Stimulated activated CD8-positive, alpha-beta memory T cell treated with anti-CD3 and anti-CD28 coated beads, Interleukin-2, amount 100 ng/mL, for 48 hours (primary cell): ENCODE results near the gene SIAH3.
"Not testable (repeated sequence)": the region's sequence is repeated elsewhere in the genome, so short reads cannot be mapped to it uniquely, and the experiment has no call there.

Experiments used
- DNase-seq, 2 donors: peaks; one replicate each; pipeline ENCODE4 v3.0.0-alpha.2; 2020; ENCODE audit warnings: low read depth in 2 of 2

The SIAH3 gene

DNA sequence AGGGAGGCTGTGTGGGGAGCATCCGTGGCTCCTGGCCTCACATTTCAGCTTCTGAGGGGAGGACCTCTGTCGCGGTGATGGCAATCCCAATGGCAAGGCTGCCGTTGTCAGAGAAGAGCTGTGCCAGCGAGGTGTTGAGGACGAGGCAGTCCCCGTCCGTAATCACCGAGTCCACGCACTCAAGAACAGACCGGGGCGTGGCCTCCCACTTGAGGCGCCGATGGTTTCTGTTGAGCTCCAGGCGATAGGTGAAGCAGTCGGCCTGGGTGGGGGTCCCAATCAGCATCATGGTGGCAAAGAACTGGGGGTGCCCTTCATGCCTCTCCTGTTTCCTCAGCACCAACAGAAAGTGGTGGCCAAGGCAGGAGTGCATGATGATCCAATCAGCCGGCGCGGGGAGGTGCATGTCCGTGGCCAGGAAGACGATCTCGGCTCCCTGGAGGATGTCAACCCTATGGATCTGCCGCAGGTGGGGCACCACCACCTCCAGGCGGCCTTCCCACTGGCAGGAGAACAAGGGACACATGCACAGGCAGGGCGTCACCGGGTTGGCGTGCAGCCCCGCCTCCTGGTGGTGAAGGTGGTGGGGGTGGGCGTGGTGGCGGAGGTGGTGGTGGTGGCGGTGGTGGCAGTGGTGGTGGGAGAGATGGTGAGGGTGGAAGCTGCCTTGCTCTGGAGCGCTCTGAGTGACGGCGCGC lies 68.1 kb downstream of the SIAH3 start:
- no peak for DNase-seq

DNA sequence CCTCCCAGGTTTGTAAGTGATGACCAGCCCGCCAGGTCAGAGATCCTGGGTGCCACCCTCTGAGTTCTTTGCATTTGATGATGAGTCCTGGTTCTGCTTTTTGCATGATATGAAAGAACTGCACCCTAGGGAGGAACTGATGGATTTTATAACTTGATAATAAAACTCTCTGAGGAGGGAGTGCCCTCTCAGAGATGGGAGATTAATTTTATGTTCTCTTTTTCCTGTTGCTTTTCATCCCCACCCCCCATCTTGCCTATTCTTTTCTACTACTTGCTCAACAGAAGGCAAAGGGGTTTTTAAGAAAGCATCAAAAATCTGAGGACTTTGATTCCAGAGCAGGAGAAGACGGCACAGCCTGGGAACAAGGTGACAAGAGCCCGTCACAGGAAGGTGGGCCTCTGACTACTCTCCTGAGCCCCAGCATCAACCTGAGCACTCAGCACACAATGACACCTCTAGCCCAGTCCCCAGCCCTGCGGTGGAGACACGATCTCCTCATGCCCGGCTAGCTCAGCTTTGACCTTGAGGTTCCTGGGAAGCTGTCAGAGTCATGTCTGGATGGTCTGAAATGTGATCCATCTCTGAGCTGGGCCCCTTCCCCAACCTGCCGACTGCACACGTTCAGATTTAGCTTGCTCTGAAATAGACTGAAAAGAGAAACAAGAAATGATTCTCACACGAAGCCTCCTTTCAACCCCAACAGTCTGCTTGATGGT lies 69.1 kb downstream of the SIAH3 start:
- no peak for DNase-seq

DNA sequence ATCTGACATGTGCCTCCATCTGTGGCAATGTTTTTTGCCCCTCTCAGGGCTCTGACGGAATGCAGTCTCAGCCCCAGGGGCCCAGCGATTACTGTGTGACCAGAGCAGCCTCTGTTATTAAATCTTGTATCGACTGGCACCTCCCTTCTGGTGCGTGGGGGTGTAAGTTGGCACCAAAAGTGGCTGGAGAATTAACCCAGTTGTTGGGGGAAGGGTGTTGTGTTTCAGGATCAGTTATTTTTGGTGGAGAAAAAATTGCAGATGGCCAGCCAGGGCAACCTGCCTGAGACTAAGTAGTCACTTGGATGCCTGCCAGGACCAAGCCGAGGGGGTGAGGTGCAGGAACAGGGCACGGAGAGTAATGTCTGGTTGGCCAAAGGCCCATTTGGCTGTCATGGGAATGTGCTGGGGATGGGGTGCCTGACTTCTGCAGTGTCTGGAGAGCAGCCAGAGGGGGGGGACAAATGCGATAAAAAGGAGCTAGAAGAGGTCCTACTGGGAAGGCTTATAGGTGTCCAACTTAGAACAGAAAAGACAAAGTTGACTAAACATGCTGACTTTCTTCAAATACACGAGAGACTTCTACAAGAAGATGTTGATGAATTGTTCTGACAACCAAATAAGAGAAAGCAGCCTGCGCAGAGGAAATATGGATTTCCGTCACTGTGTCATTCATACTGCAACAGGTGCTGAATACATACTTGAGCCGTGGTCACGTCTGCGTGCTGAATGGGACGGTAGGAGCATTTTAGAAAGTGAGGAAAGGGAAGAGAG lies 69.8 kb downstream of the SIAH3 start:
- no peak for DNase-seq

DNA sequence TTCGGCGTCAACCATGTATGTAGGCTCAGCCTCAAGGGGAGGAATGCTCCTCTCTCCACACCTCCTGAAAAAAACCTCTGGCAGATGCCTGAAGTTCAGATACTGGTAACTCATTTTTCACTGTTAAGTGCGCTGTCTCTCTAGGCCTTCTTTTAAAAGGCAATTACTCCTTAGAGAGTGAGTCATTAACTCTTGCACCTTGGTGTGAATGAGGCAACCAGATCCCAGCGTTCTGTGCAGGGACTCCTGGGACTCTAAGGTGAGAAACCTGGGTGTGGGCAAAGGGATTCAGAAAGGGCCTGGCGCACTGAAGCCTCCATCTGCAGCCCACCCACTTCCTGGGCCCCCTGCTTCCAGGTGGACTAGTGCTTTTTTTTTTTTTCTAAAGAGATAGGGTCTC lies 71.7 kb downstream of the SIAH3 start:
- DNase-seq = no peak

DNA sequence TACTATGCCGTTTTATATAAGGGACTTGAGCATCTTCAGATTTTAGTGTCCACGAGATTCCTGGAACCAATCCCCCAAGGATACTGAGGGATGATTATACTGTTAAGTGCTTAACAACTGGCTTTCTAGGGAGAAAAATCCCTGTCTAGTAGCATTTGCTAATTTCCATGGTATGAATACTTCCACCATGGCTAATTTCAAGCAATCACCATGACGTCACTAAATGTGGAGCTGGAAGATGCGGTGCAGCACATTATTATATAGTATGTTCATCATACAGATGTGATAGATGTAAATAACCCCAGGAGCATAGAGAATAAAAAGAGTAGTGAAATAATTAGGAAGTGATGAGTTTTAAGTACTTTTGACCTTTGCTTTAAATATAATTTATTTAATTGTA lies 72.7 kb downstream of the SIAH3 start:
- no peak for DNase-seq

DNA sequence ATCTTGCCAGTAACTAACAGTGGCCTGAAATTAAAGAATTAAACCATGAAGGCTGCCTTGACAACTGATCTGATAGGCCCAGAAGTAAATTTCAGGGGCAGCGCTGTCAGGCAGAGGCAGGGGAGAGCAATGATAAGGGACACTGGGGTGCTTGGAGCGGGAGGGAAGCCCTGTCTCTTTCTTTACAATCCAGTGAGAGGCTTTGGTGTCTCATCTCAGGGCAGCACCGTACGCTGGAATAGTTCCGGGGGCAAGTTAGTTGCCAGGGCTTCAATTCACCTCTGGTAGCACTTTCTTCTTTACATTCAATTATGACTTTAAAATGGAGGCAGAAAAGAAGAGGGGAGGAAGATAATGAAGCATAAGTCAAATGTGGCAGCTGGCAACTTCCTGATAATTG lies 74.8 kb downstream of the SIAH3 start:
- DNase-seq = no peak

DNA sequence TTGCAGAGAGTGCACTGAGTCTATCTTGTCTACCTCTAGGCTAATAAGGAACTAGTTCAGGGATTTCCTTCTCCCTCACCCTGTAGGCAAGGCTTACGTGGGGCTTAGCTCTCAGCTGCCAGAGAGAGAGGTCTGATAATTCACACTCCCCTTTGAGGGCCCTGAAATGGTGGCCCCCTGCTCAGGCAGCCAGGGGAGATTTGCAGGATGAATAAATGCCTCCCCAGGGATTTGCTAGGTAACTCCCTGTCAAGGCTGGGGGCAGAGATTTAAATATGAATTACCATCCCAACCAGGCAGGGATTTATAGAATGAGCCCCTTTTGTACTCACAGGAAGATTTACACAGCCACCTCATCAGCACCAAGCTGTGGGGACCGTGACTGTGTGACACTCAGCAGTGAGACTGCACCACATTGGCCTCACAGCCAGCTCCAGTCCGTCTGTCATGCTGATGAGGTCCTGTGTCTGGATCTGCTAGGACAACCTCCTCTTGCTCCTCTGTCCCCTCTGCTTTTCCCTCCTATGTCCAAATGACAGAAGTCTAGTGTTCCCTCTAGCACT lies 76.1 kb downstream of the SIAH3 start:
- no peak for DNase-seq

DNA sequence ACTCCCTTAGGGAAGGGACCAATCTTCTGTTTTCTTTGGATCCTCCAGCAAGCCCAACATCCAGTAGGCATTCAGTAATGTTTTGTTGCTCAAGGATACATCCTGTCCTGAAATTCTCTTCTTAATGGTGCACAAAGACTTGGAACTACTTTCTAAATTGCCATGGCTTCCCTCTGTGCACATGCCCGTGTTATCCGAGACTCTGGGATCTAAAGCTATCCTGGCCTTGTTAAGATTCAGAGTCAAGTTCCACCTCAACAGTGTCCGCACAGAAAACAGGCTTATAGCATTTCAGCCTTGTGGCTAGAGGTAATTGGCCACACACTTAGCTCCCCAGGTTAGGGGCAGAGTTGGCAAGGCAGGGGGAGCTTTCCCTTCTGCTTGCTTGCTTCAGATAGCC lies 77.6 kb downstream of the SIAH3 start:
- DNase-seq = no peak

DNA sequence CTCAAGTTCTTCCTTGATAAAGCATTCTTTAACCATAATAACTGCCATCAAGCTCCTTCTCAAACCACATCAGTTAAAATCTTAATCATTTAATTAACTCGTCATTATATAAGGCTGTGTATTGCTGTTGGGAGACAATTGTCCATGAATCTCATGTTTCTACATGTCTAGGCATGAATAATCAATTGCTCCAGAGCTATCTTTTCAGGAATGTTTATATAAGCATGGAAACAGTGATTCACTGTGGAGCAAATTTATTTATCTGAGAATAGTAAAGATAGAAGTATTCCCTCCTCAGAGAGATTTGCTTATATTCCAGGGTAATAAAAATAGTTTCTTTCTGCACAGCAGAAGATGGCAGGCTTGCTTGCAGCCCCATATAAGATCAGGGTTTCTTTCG lies 78.3 kb downstream of the SIAH3 start:
- DNase-seq = no peak

DNA sequence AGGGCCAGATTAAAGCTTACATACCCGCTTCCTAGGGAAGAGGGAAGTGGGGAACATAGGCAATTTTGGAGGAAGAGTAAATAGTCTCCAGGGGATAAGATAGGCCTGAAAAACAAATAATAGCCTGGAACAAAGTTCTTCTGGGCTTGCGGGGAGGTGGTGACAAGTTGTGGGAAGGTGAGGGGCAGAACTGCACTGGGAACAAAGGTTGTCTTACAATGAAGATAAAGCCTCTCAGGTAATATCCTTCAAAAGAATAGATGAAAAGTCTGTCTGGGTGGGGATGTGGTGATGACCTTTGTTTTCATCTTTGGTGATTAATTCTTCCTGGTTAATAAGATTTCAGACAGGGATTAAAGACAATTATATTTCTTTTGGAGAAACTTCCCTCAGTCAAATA lies 80.7 kb downstream of the SIAH3 start:
- no peak for DNase-seq

DNA sequence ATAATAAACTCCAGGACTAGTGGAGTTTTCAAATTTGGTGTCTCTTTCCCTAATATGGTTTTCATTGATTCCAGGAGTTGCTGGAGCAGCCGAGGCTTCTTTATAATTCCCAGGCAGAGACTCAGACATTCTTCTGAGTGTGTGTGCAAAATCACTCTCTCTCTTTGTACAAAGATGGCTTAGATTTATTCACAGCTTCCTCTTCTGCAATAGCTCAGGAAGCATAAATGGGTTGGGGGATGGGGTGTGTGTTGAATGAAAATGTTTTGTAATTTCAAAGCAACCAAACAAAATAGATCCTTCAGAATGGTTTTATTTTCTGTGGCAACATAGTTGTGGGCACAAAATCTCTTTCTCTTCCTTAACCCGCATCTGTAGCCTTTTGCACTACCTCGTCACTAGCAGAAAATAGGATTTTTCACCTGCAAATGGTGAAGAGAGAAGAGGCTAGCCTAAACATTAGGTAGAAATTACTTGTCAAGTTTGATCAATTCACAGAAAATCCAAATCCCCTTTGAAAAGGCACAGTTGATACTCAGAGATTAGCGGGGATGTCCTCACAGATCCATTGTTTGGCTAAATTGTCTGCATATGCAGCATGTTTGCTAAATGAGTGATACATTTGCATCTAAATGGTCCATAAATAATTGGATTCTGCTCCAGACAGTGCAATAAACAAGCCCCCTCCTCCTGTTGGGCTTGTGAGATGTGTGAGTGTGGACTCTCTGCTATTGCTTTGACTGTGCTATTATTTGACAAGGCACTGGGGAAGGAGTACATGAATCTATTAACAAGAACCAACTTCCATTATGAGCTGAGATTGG lies 82.7 kb downstream of the SIAH3 start:
- no peak for DNase-seq

DNA sequence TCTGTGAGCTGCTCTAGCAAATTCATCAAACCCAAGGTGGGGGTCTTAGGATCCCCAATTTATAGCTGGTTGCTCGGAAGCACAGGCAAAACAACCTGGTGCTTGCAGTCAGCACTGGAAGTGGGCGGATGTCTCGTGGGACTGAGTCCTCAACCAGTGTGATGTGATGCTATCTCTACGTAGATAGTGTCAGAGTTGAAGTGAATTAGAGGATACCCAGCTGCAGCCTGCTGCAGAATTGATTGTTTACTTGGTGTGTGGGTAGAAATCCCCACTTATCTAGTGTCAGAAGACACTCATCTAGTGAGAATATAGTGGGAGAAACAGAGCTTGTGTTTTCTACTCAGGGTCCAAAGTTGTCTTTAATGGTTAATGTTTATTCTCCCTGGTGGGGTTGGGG lies 86.1 kb downstream of the SIAH3 start:
- DNase-seq = no peak

DNA sequence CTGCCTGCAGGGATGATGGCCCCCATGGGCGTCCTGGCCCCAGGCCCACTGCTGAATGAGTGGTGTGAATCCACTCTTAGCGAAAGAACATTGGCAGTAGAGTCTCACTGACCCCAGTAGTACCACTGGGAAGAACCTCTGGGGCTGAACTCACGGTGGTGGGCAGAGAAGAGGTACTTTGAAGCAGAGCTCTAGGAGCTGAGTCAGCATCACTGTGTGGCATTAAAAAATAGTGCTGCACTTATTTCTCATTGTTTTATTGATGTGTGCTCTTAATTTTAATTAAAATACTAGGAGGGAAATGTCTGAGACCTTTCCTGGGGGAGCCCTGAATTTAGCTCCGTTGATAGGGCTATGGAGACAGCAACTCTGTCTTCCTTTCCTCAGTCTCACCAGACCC lies 88.1 kb downstream of the SIAH3 start:
- DNase-seq = no peak

DNA sequence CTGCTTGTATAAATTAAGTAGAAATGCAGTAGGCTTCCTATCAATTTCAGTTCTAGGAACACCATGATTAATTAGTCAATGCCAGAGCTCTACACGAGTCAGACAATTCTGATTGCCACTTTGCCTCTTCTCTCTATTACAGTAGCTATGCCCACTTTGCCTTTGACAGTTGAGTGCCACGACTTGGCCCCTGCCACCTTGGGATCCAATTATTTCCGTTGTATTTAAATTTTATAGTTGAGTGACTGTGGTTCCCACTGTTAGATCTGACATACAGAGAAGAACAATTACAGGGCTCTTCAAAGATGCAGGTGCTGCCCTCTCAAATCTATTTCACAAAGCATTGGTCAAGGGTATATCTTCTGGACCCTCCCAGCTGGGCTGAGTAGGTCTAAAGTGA lies 94.0 kb downstream of the SIAH3 start:
- not testable (repeated sequence) for DNase-seq

DNA sequence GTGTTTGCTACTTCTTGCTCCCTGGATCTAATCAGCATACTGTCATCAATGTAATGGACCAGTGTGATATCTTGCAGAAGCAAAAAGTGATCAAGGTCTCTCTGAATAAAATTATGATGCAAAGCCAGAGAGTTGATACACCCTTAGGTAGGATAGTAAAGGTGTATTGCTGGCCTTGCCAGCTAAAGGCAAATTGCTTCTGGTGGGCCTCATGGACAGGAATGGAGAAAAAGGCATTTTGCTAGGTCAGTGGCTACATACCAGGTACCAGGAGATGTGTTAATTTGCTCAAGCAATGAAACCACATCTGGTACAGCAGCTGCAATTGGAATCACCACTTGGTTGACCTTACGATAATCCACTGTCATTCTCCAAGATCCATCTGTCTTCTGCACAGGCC lies 95.1 kb downstream of the SIAH3 start:
- not testable (repeated sequence) for DNase-seq

DNA sequence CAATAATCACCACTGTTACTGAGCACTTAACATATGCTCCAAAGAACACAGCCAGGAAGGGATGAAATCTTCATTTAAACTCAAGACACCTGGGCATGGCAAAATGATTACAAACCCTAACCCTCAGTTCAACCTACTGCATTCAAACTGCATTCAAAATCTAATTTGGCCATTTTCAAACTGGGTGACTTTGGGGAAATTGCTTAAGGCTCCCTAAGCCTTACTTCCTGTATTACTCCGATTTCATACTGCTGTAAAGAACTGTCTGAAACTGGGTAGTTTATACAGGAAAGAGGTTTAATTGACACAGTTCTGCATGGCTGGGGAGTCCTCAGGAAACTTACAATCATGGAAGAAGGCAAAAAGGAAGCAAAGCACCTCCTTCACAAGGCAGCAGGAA lies 99.0 kb downstream of the SIAH3 start:
- no peak for DNase-seq

DNA sequence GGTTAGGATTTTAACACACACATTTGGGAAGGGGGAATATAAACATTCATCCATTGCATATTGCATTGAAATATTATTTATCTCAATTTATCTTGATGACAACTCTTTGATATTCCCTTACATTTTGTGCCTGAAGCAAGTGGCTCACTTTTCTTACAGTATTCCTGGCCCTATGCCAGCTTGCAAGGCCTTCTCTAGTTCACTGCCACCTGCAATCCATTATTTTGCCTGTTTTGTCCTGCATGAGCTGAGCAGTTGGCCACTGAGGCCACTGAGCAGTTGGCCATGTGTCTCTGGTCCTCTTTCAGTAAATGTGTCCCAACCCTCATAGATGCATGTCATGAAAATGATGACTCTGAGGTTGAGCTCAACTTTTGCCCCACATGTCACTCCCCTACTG lies 99.7 kb downstream of the SIAH3 start:
- no peak for DNase-seq

DNA sequence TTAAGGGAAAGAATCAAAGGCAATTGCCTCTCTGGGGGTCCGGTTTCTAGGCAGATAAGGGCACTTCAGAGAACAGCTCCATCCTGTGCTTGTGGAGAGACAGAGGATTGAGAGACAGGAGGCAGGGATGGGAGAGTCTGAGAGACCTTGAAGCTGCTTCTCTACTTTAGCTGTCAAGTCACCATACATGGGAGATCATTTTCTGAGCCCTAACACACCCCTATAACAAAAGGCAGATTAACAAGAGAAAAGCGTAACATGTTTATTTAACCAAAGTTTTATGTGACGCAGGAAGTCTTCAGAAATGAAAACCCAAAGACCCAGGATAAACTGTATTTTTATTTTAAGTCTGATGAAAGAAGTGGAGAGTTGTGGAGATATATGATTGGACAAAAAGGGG lies 101.0 kb downstream of the SIAH3 start:
- no peak for DNase-seq

DNA sequence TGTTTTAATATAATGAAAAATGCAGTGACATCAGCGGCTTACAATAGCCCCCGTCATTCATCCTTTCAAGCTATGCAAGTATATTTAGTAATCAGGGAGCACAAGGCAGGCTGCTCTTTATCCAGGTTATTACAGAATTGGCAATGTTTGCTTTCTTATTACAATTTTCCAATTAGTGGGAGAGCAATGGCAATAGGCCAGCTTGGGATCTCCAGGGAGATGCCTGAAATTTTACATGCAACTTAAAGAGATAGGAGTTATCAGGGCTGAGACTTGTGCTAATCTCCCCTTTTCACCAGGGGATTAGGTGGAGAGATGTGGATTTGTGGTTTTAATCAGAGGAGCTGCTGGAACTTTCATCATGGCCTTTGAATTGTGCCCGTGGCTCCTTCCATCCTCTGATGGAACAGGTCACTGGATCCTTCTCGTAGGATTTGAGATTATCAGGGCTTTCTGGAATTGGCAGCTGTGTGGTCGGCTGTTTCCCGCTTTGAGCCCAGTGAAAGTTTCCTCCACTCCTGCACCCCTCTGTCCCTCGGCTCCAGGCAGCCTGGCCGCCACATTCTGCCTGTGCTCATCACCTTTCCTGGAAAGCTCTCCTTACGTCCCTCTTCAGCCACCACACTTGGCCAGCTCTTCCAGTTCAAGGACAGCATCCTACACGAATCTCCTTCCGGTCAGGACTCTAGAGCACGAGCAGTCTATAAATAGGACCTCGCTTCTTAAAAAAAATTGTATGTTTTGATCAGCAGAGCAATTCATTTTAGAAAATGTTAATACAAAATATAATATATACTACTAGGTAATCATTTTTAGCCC lies 102.4 kb downstream of the SIAH3 start:
- no peak for DNase-seq

DNA sequence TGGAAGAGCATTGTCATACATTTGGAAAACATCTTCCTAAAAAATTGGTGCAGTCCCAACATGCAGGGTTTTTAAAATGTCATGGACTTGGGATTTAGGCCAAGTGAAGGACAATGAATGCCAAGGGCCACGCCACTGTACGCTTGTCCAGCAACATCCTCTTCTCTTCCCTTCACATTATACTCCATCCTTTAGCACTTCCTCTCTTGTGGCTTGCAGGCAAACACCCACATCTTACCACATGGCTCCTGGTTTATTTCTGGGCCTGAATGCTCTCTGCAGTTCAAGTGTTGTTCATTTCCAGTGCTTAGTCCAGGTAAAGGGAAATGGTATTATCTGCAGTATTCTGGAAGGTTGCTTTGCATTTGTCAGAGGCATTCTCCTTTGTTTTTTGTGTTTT lies 104.5 kb downstream of the SIAH3 start:
- DNase-seq = no peak

DNA sequence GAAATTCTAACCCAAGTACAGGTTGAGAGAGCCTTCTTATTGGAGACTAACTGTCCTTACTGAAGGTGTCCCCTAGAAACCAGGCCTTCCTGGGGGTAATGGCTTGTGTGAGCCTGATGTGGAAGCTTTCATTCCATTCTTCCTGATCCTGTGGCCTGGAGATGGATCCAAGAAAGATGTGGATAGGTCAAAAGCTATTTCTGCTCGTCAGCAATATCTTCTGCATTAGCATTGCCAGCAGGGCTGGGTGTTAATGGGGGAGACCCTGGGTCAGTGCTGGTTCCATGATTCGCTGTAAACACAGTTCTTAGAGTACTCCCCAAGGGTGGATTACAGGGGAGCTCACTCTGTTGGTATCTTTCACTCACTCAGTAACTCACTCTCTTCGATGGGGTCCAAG lies 106.6 kb downstream of the SIAH3 start:
- no peak for DNase-seq
